Ovary (tissue), 9 donors: ENCODE measurements around the gene SAA4. TPM values are rescaled to one million over a fixed set of nuclear protein-coding genes. Genes with fewer than 3 reads are reported as not detected.
"Not testable (repeated sequence)": the region's sequence is repeated elsewhere in the genome, so short reads cannot be mapped to it uniquely, and the experiment has no call there.

ENCODE experiments used
- DNase-seq, 5 donors: peaks; one replicate each; pipeline ENCODE4 v3.0.0-alpha.2; 2019 to 2020
- H3K27ac ChIP-seq, 2 donors: fragments of 200-600 bp; one replicate each; pipeline versions ENCODE4 v1.5.1 to v1.8.0; 2019 to 2022
- H3K27me3 ChIP-seq: fragments of 200-600 bp; one replicate; pipeline ENCODE4 v1.8.0; 2022
- H3K36me3 ChIP-seq: fragments of 200-600 bp; sonication (generic); one replicate; pipeline ENCODE4 v1.5.1; 2019
- H3K4me1 ChIP-seq: one replicate; pipeline ENCODE4 v1.8.1; 2013; ENCODE audit warnings: mild to moderate bottlenecking, moderate library complexity; ENCODE audit not compliant: insufficient read depth
- H3K4me3 ChIP-seq: fragments of 200-600 bp; sonication (generic); one replicate; pipeline ENCODE4 v1.5.1; 2017
- H3K9me3 ChIP-seq, 2 donors: fragments of 200-600 bp in 1 of 2; sonication (generic) in 1 of 2; one replicate each; pipeline versions ENCODE4 v1.5.1 to v1.8.1; 2013 to 2019; ENCODE audit warnings: mild to moderate bottlenecking in 1 of 2, moderate library complexity in 1 of 2
- EP300 ChIP-seq: sonication (generic); formaldehyde crosslinking; IDR thresholded peaks from one replicate; pipeline ENCODE4 v1.6.1; 2017; ENCODE audit warnings: antibody characterized with exemption
- POLR2A ChIP-seq: fragments of 450-650 bp; IDR thresholded peaks from one replicate; pipeline ENCODE4 v1.6.1; 2017; ENCODE audit warnings: antibody characterized with exemption, mild to moderate bottlenecking, moderate library complexity
- WGBS, 3 donors: extraction: QIAGEN DNeasy Blood & Tissue Kit in 1 of 3; methylation state at CpG; one replicate each; pipeline versions ENCODE4 v1.1.5 to v1.1.7; 2013 to 2017; 5-methylcytosine and 5-hydroxymethylcytosine counted together
- intact Hi-C, 4 donors: fragments of 100-400 bp; cut with DNase I; formaldehyde crosslinking; loops; one replicate each; pipeline versions ENCODE4 v1.11.0 to v1.15.1; 2022 to 2023
- polyA plus RNA-seq, 2 donors: library from polyadenylated mRNA; stranded (reverse); fragments of 200-250 nt in 1 of 2; fragments of 350-450 nt in 1 of 2; fragmentation: Illumina TruSeq in 1 of 2; extraction: RNeasy Lipid Tissue Mini Kit (QIAGEN cat#74804) in 1 of 2; gene quantifications; one replicate each; pipeline ENCODE4 v1.2.3, GENCODE V29; 2013 to 2014
- small RNA-seq: library from RNA; depleted of rRNA; stranded (forward); fragments of <200 nt; gene quantifications from one replicate; pipeline ENCODE3, GENCODE V24; 2016
- total RNA-seq, 7 donors: library from RNA; depleted of rRNA in 2 of 7; stranded (reverse); fragments of >200 nt in 2 of 7; fragmentation: NEBNext Ultra II Directional in 3 of 7; extraction: Animal tissue kit (Norgen Biotek cat#: 25700) in 3 of 7; gene quantifications; one replicate each; pipeline versions ENCODE4 v1.1.0 to v1.2.4, GENCODE V29; 2016 to 2023
- TF ChIP-seq, protein P1 (sequence below), 3 donors: fragments of 450-650 bp in 2 of 3; fragments of 200-600 bp in 1 of 3; IDR thresholded peaks; one replicate each; pipeline versions ENCODE4 v1.5.1 to v1.8.0; 2016 to 2022; ENCODE audit warnings: antibody characterized with exemption in 3 of 3, mild to moderate bottlenecking in 1 of 3
- donor health status: DM: no; HTN: no; CAD: no; lungs with moderate emphysema.
- donor health status: DM: no; HTN: no; CAD: no.
- donor health status: Bipolar disorder and iron deficiency.
- donor health status: DM: yes; HTN: yes; CAD: no.
- donor health status: DM: no; HTN: no; CAD: no.
- donor health status: DM: yes; HTN: yes; CAD: no.

The SAA4 gene
- total and polyA plus RNA-seq, 9 donors: 0.57 TPM; not detected in 8

DNA sequence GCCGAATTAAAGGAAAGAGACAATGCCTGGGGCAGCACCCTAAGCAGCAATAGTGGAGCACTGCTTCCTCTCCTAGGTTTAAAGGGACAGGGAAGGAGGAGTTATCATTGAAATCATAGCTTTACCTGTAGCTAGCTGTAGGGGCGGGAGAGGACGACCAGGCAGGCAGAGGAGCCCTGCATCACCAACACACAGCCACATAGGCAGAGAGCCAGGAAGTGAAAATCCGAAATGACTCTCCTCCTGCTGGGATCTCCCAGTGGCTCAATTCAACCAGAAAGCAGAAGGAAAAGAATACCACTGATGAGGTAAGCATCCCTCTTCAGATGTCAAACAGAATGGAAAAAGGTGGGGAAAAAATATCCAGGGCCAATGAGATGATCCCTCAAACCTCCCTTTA is 43.6 kb downstream of the SAA4 start:
- H3K4me3 ChIP-seq: no peak overlapping the region
- intact Hi-C loops: no loop called here
- no peaks in the 10 kb centered on the region for H3K36me3 ChIP-seq
- 26 to 30% (median 28%) methylated on average over 4 of the region's 4 CpGs for WGBS, 3 donors
- H3K27me3 ChIP-seq: no peaks in the 10 kb centered on the region
- no peak overlapping the region for H3K27ac ChIP-seq
- DNase-seq: no peak
- no peaks in the 10 kb centered on the region for H3K4me1 ChIP-seq
- TF ChIP-seq POLR2A (no peak), EP300 (no peak)
- TF ChIP-seq, protein P1, sequence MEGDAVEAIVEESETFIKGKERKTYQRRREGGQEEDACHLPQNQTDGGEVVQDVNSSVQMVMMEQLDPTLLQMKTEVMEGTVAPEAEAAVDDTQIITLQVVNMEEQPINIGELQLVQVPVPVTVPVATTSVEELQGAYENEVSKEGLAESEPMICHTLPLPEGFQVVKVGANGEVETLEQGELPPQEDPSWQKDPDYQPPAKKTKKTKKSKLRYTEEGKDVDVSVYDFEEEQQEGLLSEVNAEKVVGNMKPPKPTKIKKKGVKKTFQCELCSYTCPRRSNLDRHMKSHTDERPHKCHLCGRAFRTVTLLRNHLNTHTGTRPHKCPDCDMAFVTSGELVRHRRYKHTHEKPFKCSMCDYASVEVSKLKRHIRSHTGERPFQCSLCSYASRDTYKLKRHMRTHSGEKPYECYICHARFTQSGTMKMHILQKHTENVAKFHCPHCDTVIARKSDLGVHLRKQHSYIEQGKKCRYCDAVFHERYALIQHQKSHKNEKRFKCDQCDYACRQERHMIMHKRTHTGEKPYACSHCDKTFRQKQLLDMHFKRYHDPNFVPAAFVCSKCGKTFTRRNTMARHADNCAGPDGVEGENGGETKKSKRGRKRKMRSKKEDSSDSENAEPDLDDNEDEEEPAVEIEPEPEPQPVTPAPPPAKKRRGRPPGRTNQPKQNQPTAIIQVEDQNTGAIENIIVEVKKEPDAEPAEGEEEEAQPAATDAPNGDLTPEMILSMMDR (IDR thresholded peaks at IDR 0.05): no peak
- no peaks in the 10 kb centered on the region for H3K9me3 ChIP-seq

DNA sequence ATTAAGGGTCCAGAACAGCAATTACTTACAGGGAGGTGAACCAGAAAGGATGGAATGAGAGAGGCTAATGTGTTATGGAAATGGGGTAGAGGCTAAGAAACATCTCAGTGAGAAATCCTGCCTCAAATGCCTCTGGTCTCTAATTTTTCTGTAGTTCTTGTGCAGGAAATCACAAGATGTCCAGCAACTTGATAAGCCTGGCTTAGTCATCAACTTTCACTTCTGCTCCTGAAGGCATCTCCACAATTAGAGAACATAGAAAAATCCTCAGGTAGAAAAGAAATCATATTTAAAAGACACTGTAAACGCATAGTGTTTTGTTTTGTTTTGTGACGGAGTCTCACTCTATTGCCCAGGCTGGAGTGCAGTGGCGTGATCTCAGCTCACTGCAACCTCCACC is 45.2 kb downstream of the SAA4 start:
- H3K4me3 ChIP-seq: no peak overlapping the region
- TF ChIP-seq, protein P1 (IDR thresholded peaks at IDR 0.05): no peak
- TF ChIP-seq POLR2A (no peak), EP300 (no peak)
- no peaks in the 10 kb centered on the region for H3K4me1 ChIP-seq
- WGBS, 3 donors: 89 to 96% (median 95%) methylated on average over 3 of the region's 3 CpGs
- H3K9me3 ChIP-seq: no peaks in the 10 kb centered on the region
- intact Hi-C loops: no loop called here
- DNase-seq: no peak
- H3K27me3 ChIP-seq: no peaks in the 10 kb centered on the region
- H3K36me3 ChIP-seq: no peaks in the 10 kb centered on the region
- no peak overlapping the region for H3K27ac ChIP-seq

DNA sequence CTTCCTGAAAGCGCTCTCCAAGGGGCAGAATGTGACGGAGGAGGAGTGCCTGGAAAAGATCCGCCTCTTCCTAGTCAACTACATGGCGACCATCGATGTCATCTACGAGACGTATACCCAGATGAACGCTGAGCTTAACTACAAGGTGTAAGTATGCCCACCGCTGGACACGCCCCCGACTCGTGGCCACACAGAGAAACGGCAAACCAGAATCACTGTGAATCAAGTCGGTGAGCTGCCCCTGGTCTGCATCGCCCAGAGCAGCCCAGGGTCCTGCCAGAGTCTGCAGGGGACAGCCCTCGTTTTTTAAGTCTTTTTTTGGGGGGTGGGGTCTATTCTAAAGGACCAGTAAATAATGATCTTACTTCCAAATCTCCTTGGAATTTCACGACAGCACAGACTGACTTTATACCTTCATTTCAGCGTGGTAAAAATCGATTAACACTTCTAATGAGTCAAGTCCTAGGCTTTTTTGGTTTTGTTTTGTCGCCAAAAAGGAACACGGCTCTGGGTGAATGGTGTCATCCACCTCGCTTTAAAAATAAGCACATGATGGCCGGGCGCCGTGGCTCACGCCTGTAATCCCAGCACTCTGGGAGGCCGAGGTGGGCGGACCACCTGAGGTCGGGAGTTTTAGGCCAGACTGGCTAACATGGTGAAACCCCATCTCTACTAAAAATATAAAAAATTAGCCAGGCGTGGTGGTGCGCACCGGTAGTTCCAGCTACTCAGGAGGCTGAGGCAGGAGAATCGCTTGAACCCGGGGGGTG is 46.9 kb downstream of the SAA4 start:
- DNase-seq, intact Hi-C loops, H3K4me1 ChIP-seq, H3K4me3 ChIP-seq, H3K27me3 ChIP-seq, H3K9me3 ChIP-seq, H3K36me3 ChIP-seq, H3K27ac ChIP-seq: not testable (repeated sequence)
- WGBS, 3 donors: 88 to 90% (median 89%) methylated on average over 34 of the region's 34 CpGs

DNA sequence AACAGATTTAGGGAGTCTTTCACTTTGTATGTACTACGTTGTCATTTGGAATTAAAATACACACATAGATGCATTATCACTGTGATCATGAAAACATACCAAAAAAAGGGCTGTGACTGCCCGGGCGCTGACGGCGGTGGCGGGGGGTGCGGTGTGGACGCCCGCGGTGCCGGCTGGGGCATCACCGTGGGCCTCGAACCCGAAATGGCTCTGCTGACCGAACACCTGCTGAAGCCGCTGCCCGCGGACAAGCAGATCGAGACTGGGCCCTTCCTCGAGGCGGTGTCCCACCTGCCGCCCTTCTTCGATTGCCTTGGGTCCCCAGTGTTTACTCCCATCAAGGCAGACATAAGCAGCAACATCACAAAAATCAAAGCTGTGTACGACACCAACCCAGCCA is 47.8 kb downstream of the SAA4 start:
- intact Hi-C loops: no loop called here
- H3K27ac ChIP-seq: no peak overlapping the region
- 90 to 94% (median 93%) methylated on average over 24 of the region's 24 CpGs for WGBS, 3 donors

More for the DNA sequence above, 47.8 kb downstream of the SAA4 start:
- no peak for DNase-seq
- H3K4me3 ChIP-seq: no peak overlapping the region
- TF ChIP-seq POLR2A (no peak), EP300 (no peak)
- TF ChIP-seq, protein P1 (IDR thresholded peaks at IDR 0.05): no peak
- no peaks in the 10 kb centered on the region for H3K27me3 ChIP-seq
- H3K9me3 ChIP-seq: no peaks in the 10 kb centered on the region
- no peaks in the 10 kb centered on the region for H3K4me1 ChIP-seq
- H3K36me3 ChIP-seq: no peaks in the 10 kb centered on the region

Small RNA genes lying within 50 kb of the gene (small RNA-seq; reads per million reads assigned to genes)
- gene RNA5SP333: not detected
- not detected for gene RNA5SP334

Other genes with a start within 250 kb of the SAA4 start
- gene SERGEF, start 223.8 kb downstream of the SAA4 start, total RNA-seq: 10 to 100 TPM; 42.0 to 76.3 (median 62.2) TPM
- 10 to 100 TPM; 47.8 to 59.7 TPM for gene SERGEF, start 223.8 kb downstream of the SAA4 start, polyA plus RNA-seq
- gene TPH1, start 190.5 kb downstream of the SAA4 start, total RNA-seq: 1 to 10 TPM in 2 of 7 donors, under 1 TPM in 5; 0.36 to 1.6 (median 0.57) TPM
- gene TPH1, start 190.5 kb downstream of the SAA4 start, polyA plus RNA-seq: 1 to 10 TPM in 1 of 2 donors, under 1 TPM in 1; 0.28 to 1.1 TPM
- 10 to 100 TPM in 5 of 7 donors, 1 to 10 TPM in 2; 5.7 to 15.0 (median 12.6) TPM for gene SAAL1, start 130.7 kb downstream of the SAA4 start, total RNA-seq
- 10 to 100 TPM; 12.0 to 14.6 TPM for gene SAAL1, start 130.7 kb downstream of the SAA4 start, polyA plus RNA-seq
- under 1 TPM in 1 of 7 donors, not detected in 6; 0.15 TPM for gene MRGPRX3, start 104.2 kb downstream of the SAA4 start, total RNA-seq
- not detected for gene MRGPRX3, start 104.2 kb downstream of the SAA4 start, polyA plus RNA-seq
- not detected for gene MRGPRX4, start 64.0 kb downstream of the SAA4 start, total RNA-seq
- not detected for gene MRGPRX4, start 64.0 kb downstream of the SAA4 start, polyA plus RNA-seq
- gene SAA2, start 11.9 kb upstream of the SAA4 start, total RNA-seq: 10 to 100 TPM in 1 of 7 donors, 1 to 10 TPM in 2, under 1 TPM in 1, not detected in 3; 0.95 to 14.7 (median 2.3) TPM
- under 1 TPM in 1 of 2 donors, not detected in 1; 0.10 TPM for gene SAA2, start 11.9 kb upstream of the SAA4 start, polyA plus RNA-seq
- gene SAA1, start 29.5 kb upstream of the SAA4 start, total RNA-seq: 10 to 100 TPM in 2 of 7 donors, 1 to 10 TPM in 4, not detected in 1; 1.1 to 14.4 (median 4.9) TPM
- 1 to 10 TPM; 1.3 to 4.3 TPM for gene SAA1, start 29.5 kb upstream of the SAA4 start, polyA plus RNA-seq
- 10 to 100 TPM; 17.5 to 32.7 (median 18.5) TPM for gene HPS5, start 85.3 kb upstream of the SAA4 start, total RNA-seq
- 10 to 100 TPM; 11.0 to 19.0 TPM for gene HPS5, start 85.3 kb upstream of the SAA4 start, polyA plus RNA-seq
- gene GTF2H1, start 85.8 kb upstream of the SAA4 start, total RNA-seq: 10 to 100 TPM; 30.0 to 48.3 (median 38.3) TPM
- gene GTF2H1, start 85.8 kb upstream of the SAA4 start, polyA plus RNA-seq: 10 to 100 TPM; 23.9 to 41.0 TPM
- gene LDHA, start 157.8 kb upstream of the SAA4 start, total RNA-seq: 100 to 1,000 TPM; 110 to 398 (median 199) TPM
- gene LDHA, start 157.8 kb upstream of the SAA4 start, polyA plus RNA-seq: 100 to 1,000 TPM; 130 to 444 TPM
- 1 to 10 TPM in 2 of 7 donors, not detected in 5; 1.1 TPM for gene LDHC, start 175.5 kb upstream of the SAA4 start, total RNA-seq
- under 1 TPM in 1 of 2 donors, not detected in 1; 0.96 TPM for gene LDHC, start 175.5 kb upstream of the SAA4 start, polyA plus RNA-seq
- 1 to 10 TPM in 1 of 7 donors, under 1 TPM in 3, not detected in 3; 0.32 to 1.2 (median 0.55) TPM for gene LDHAL6A, start 219.1 kb upstream of the SAA4 start, total RNA-seq
- under 1 TPM in 1 of 2 donors, not detected in 1; 0.84 TPM for gene LDHAL6A, start 219.1 kb upstream of the SAA4 start, polyA plus RNA-seq